AG04449 (cell line): ENCODE measurements around the gene HSD17B14.

ENCODE experiments used
- CTCF ChIA-PET: fragments of 350-600 bp; formaldehyde crosslinking; extraction: SDS; loops from one replicate; lab custom pipeline; 2021; ENCODE audit warnings: antibody characterized with exemption; lab: Yijun Ruan, JAX
- POLR2A ChIA-PET: fragments of 400-600, 350-600 bp; formaldehyde crosslinking; extraction: SDS; loops from one replicate; lab custom pipeline; 2020; ENCODE audit warnings: antibody characterized with exemption, inconsistent platforms; lab: Yijun Ruan, JAX
- DNase-seq: peaks from one replicate; pipeline ENCODE4 v3.0.0-alpha.2; 2010; ENCODE audit warnings: low read depth, low spot score
- H3K4me3 ChIP-seq: 2 replicates; pipeline ENCODE4 v1.5.1; 2011; ENCODE audit warnings: low read depth, mild to moderate bottlenecking, control low read depth, low read length
- CTCF ChIP-seq: IDR thresholded peaks from one replicate; pipeline ENCODE4 v1.5.1; 2011; ENCODE audit warnings: mild to moderate bottlenecking, moderate library complexity, low read length, control low read depth, inconsistent platforms; ENCODE audit not compliant: insufficient read depth; ENCODE audit errors: missing control alignments

The HSD17B14 gene

GRCh38 chr19:48826606-48827020 lies 9.7 kb downstream of the HSD17B14 start:
- H3K4me3 ChIP-seq: no peak overlapping the region
- TF ChIP-seq CTCF: no peak
- POLR2A ChIA-PET: no interaction called here
- CTCF ChIA-PET: interaction anchor here (0.8 to 5.3 kb wide), 8 partner anchors 9 to 39 kb away, joined by 3 to 33 read pairs (median 5); partner anchors contain the start of genes BCAT2 and HSD17B14
- no peak for DNase-seq

GRCh38 chr19:48822514-48822913 lies 13.8 kb downstream of the HSD17B14 start:
- H3K4me3 ChIP-seq: no peak overlapping the region
- ChIA-PET POLR2A (no interaction called here), CTCF (interaction anchor here (0.7 kb wide), 1 partner anchor 38 kb away, joined by 3 read pairs; no protein-coding TSS in a partner anchor)
- TF ChIP-seq CTCF: no peak
- DNase-seq: no peak

GRCh38 chr19:48821633-48822032 lies 14.7 kb downstream of the HSD17B14 start:
- TF ChIP-seq CTCF: no peak
- POLR2A ChIA-PET: no interaction called here
- no peak for DNase-seq
- H3K4me3 ChIP-seq: no peak overlapping the region
- CTCF ChIA-PET: interaction anchor here (0.8 to 2.5 kb wide), 5 partner anchors 21 to 172 kb away, joined by 3 to 7 read pairs (median 4); partner anchors contain the start of gene RUVBL2

- H3K4me3 ChIP-seq: no peak overlapping the region
- no peak for DNase-seq
- POLR2A ChIA-PET: no interaction called here
- CTCF ChIA-PET: interaction anchor here (2.5 kb wide), 1 partner anchor 23 kb away, joined by 7 read pairs; no protein-coding TSS in a partner anchor
- no peak for TF ChIP-seq CTCF
These were observed 16.9 kb downstream of the HSD17B14 start for GRCh38 chr19:48819366-48819816.

GRCh38 chr19:48818234-48818820 lies 18.0 kb downstream of the HSD17B14 start:
- ChIA-PET CTCF (interaction anchor here (0.9 to 1.9 kb wide), 3 partner anchors 14 to 24 kb away, joined by 3 to 5 read pairs (median 3); no protein-coding TSS in a partner anchor), POLR2A (interaction anchor here (0.6 kb wide), 1 partner anchor 677 kb away, joined by 3 read pairs; no protein-coding TSS in a partner anchor)
- no peak overlapping the region for H3K4me3 ChIP-seq
- no peak for DNase-seq
- no peak for TF ChIP-seq CTCF

GRCh38 chr19:48817585-48818124 lies 18.6 kb downstream of the HSD17B14 start:
- no peak for DNase-seq
- POLR2A ChIA-PET: no interaction called here
- TF ChIP-seq CTCF: no peak
- H3K4me3 ChIP-seq: no peak overlapping the region
- CTCF ChIA-PET: interaction anchor here (0.9 to 1.9 kb wide), 4 partner anchors 15 to 30 kb away, joined by 3 to 9 read pairs (median 4); no protein-coding TSS in a partner anchor
